ENCODE results near the gene MYO16.

DNA sequence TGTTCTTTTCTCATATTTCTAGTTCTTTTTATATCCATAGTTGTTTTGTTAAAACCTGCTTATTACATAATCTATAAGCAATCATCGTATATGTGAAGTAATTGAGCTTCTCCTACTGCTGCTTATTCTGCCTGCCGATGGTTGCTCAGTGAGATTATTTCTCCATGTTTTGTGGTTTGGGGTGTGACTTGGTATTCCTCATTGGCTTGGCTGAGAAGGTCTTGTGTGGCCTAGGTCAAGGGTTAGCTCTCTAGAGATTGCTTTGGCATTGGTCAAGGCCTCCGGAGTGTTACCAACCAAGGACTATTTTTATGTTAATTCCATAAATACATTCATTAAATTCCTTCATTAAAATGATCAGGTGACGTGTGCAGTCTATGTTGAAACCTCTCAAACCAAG lies 302.8 kb downstream of the MYO16 start:
- TF ChIP-seq ZNF274 (IDR thresholded peaks at IDR 0.05; ENCODE audit: low read depth, low read length) (no peak), YY1 (IDR thresholded peaks at IDR 0.05; ENCODE audit: insufficient read depth, insufficient read length) (no peak), SUZ12 (IDR thresholded peaks at IDR 0.05; ENCODE audit: extremely low read depth, insufficient read depth, insufficient read length) (no peak)
